Omental fat pad (tissue), 4 donors: ENCODE measurements around the gene SLC51B. TPM values are rescaled to one million over a fixed set of nuclear protein-coding genes. Genes with fewer than 3 reads are reported as not detected.

Experiments used
- ATAC-seq: fragments of 150-250 bp; one replicate; pipeline ENCODE4 v1.9.1; 2016; ENCODE audit warnings: mild to moderate bottlenecking, moderate library complexity; ENCODE audit not compliant: low FRiP score
- DNase-seq: peaks from one replicate; pipeline ENCODE4 v3.0.0-alpha.2; 2019; ENCODE audit warnings: low spot score
- total RNA-seq, 4 donors: library from RNA; depleted of rRNA; stranded (reverse); fragments of >200 nt; gene quantifications; one replicate each; pipeline ENCODE4 v1.1.0, GENCODE V29; 2016
- TF ChIP-seq, protein P1 (sequence below), 3 donors: fragments of 450-650 bp; IDR thresholded peaks; one replicate each; pipeline ENCODE4 v1.5.1; 2016 to 2017; ENCODE audit warnings: antibody characterized with exemption in 3 of 3, mild to moderate bottlenecking in 3 of 3, moderate library complexity in 2 of 3

SLC51B gene
- total RNA-seq, 4 donors from 2014 or later: not detected

DNA sequence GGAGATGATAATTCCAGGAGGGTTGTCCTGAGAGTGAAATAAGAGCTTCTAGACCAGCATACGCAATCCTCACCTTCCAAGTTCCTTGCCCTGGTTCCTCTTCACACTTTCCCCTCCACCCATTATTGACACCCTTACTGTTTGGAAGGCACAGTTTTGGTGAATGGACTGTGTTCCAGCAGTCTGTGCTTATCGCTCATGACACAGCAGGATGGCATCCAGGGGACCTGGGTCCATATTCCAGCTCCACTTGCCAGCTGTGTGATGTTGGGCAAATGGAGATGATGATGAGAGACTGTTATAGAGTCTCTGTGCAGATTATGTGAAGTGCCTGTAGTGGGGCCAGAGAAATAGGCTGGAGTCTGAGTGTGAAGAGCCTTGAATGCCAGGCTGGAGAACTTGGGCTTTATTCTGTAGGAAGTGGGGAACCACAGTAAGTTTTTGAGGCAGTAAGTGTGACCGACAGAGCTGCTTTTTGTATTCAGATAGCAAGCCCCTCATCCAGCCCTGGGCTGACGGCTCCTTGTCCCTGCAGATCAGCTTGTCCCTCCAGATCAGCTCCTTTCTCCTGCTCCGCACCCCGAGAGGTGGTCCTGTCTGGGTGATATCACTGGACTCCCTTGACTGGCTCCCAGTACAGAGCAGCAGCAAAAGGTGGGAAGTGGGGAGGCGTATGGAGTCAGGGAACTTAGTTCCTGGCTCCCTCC lies 39.5 kb downstream of the SLC51B start:
- ATAC-seq (no peak), DNase-seq (no peak)
- TF ChIP-seq, protein P1, sequence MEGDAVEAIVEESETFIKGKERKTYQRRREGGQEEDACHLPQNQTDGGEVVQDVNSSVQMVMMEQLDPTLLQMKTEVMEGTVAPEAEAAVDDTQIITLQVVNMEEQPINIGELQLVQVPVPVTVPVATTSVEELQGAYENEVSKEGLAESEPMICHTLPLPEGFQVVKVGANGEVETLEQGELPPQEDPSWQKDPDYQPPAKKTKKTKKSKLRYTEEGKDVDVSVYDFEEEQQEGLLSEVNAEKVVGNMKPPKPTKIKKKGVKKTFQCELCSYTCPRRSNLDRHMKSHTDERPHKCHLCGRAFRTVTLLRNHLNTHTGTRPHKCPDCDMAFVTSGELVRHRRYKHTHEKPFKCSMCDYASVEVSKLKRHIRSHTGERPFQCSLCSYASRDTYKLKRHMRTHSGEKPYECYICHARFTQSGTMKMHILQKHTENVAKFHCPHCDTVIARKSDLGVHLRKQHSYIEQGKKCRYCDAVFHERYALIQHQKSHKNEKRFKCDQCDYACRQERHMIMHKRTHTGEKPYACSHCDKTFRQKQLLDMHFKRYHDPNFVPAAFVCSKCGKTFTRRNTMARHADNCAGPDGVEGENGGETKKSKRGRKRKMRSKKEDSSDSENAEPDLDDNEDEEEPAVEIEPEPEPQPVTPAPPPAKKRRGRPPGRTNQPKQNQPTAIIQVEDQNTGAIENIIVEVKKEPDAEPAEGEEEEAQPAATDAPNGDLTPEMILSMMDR (IDR thresholded peaks at IDR 0.05): no peak

DNA sequence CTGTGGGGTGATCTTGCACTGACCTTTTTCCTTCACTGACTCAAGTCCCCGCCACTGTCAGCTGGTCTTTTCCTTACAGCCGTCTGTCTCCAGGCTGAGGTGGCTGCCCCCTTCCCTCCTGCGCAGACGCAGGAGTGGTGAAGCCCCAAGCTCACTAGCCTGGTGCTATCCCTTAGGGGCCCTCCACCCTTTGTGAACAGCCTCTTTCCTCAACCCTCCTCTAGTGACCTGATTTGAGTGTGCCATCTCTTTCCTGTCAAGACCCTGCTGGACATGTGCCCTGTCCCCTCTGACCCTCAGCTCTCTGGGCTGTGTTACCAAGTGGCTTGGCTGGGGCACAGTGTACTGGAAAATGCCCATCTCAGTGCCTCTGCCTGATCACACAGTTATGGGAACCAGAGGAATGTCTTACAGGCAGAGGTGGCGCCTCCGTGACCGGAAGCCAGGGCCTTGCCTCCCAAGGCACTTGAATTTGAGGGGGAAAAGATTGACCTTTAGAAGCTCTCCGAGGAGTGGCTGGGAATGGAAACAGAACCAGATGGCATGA lies 40.1 kb downstream of the SLC51B start:
- TF ChIP-seq, protein P1 (IDR thresholded peaks at IDR 0.05): no peak
- no peak for DNase-seq
- no peak for ATAC-seq

DNA sequence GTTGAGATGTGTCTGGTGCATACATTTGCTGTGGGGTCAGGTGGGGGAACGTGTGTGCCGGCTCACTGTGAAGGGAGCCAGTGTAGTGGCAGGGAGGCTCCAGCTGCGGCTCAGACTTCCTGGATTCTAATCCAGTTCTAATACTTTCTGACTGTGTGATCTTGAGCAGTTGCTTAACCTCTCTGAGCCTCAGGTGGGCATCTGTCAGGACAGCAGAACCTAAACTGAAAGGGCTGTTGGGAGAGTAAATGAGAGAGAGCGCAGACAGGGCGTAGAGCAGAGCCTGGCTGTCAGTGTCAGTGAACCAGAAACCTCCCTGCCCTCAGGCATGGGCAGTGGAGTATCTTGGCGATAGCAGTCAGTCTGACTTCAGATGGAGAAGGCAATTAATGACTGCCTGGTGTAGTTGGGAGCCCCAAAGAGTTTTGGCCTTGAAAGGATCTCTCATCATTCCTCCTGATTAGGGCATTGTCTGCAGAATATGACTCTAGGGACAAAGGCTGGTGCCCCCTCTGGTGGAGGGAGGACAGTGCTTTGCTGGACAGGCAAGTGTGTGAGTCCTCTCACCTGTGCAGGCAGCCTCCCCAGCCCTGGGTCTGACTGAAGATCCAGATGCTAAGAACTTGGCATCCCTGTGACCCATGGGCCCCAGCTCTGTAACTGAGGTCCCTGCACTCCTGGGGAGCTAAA lies 40.9 kb downstream of the SLC51B start:
- DNase-seq (no peak), ATAC-seq (no peak)
- TF ChIP-seq, protein P1 (IDR thresholded peaks at IDR 0.05): no peak

DNA sequence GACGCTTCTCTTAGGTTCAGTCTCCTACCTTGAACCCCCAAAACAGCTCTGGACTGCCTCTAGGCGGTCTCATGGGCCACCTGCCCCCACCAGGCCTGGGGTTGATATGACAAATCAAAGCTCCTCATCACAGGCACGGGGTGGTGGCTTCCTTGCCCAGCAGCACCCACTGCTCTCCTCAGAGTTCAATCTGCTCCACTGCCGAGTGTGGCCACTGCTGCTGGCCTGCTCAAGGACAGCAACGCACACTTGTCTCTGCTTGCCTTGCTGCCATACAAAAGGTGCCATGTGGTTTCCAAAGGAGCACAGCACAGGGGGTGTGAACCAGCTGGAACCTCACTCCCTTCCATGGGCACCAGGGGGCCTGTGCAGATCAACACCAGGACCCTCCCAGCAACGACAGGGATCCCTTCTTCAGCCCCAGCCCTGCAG lies 41.5 kb downstream of the SLC51B start:
- TF ChIP-seq, protein P1 (IDR thresholded peaks at IDR 0.05): no peak
- DNase-seq (no peak), ATAC-seq (no peak)

DNA sequence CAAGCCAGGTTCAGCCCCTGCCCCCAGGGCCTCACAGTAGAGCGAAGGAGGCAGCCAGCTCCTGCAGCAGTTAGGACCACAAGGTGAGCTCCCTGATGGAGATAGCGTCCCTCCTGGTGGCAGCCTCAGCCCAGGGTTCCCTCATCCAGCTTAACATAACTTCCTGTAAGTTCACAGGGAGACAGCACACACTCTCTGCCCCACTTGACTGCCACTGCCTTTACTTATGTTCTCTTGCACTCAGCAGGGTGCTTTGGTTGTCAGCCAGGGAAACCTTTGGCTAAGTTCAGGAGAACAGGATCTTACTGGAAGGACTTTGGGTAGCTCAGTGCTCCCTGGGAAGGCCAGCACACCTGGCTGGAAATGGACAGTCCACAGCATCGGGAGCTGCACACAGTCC lies 42.2 kb downstream of the SLC51B start:
- TF ChIP-seq, protein P1 (IDR thresholded peaks at IDR 0.05): no peak
- no peak for ATAC-seq
- no peak for DNase-seq

DNA sequence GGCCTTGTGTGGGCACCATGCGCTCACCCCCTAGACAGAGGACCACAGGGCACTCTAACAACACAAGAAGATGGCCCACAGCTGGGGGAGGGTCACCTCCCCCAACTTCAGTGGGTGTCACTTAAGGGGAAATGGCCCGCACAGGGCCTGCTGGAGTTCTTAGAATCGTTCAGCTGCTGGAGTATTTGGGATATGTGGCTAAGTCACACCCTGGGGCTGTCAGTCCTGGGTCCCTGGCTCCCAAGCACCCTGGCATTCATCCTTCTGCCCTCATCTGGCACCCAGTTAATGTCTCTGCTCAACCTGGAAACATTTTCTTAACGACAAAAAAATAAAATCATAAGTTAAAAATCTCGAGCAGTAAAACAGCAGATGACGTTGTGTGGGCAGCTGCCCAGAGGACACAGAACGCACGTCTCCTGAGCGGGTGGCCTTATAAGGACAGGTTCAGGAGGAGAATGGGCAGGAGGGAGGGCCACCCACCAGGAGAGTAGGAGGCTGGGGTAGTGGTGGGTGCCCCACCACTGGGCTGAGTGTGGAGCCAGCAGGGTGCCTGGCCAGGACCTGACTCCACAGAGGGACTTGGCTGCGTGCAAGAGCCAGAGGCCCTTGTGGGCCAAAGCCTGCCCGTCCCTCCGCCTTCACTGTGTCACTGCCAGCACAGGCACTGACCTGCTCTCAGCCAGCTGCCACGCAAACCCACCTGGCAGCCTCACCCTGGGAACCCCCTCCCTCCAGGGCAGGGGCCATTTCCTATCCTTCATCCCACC lies 42.9 kb downstream of the SLC51B start:
- DNase-seq (no peak), ATAC-seq (no peak)
- TF ChIP-seq, protein P1 (IDR thresholded peaks at IDR 0.05): no peak
